NCI-H1436 treated with DMSO at 0.1 percent for 48 hours (cell line): ENCODE measurements around the gene HSPBP1.

Experiments used
- DNase-seq: peaks from one replicate; lab custom pipeline; 2025; lab: John Stamatoyannopoulos, UW

The HSPBP1 gene

DNA sequence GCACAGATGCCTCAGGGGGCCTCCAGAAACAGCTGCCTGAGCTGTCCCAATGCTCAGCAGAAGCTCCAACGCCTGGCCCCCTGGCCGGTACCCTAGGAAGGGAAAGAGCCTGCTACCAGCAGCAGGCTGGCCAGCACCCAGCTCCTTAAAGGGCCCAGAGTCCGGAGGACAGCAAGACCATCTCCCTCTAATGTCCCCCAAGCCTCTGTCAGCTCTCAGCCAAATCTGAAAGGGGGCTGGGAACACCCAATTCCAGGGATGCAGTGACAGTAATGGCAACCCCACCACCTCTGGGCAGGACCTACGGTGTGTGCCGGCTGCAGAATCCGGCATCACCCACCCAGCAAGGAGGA lies 25.3 kb downstream of the HSPBP1 start:
- no peak for DNase-seq

GRCh38 chr19:55253842-55254624 lies 25.9 kb downstream of the HSPBP1 start:
- DNase-seq, result no peak

GRCh38 chr19:55252760-55253663 lies 26.9 kb downstream of the HSPBP1 start:
- no peak for DNase-seq

GRCh38 chr19:55251341-55252081 lies 28.4 kb downstream of the HSPBP1 start:
- no peak for DNase-seq

DNA sequence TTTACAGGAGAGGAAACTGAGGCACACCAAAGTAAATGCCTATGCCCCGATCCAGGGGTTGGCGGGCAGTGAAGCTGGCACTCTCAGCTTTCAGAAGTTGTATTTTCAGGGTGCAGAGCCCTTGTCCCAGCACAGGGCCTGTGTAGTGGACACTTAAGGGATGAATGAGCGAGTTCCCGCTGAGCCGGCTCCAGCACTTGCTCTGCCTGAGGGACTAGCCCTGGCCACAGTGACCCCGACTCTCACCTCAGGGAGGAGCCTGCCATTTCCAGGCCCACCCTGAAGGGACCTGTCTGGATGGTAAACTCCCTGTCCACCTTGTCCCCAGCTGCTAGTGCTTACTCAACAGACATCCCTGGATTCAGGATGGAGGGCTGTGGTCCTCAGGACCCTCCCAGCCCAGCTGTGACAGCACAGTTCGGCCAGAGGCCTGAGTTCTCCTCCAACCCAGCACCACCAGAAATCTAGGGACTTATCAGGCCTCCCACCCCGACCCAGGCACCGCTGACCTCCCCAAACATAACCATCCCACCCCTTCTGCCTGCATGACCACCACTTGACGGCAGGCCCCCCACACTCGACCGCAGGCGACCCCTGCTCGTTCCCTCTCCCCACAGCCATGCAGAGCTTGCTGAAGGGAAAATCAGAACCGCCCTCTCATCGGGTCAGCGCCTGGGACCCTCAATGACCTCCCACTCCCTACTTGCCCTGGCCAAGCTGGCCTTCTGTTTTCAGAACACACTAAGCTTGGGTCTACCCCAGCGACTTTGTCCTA lies 29.5 kb downstream of the HSPBP1 start:
- DNase-seq, result no peak

- no peak for DNase-seq
Measured at GRCh38 chr19:55249841-55250240, 30.1 kb downstream of the HSPBP1 start.

DNA sequence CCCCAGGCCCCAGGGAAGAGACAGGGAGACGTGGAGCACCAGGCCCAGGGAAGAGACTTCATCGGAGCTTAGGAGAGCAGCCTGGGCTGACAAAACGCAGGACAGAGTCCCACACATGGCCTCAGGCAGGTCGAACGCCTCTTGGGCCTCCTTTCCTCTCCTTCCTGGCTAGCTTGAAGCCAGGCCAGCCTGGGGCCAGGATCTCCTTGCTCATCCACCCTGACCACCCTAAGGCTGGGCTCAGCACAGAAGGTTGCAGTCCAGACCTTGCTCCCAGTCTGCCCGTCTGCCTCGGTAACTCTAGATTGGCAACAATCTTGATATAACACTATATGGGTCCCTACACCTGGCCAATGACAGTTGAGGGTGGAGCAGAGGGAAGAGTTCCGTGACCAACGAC lies 31.2 kb downstream of the HSPBP1 start:
- no peak for DNase-seq

GRCh38 chr19:55248166-55248675 lies 31.7 kb downstream of the HSPBP1 start:
- DNase-seq, result no peak

DNA sequence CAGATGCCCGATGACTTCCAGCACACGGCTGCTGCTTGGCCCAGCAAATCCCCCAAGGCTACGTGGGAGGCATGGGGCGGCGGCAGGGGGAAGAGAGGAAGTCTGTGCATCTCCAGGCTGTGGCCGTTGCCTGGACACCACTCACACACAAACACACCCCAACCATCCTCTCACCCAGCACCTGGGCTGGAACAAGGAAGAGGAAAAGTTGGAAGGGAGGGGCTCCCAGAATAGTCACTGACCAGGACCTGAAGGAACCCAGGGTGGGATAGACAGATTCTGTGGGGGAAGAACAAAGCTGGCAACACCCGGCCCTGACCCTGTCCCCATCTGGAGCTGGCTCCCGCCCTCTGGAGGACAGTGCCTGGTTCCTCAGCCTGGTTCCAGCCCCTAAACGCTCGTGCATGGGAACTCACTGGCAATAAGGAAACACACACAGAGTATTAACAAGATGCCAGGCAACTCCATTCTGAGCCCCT lies 32.2 kb downstream of the HSPBP1 start:
- no peak for DNase-seq

DNA sequence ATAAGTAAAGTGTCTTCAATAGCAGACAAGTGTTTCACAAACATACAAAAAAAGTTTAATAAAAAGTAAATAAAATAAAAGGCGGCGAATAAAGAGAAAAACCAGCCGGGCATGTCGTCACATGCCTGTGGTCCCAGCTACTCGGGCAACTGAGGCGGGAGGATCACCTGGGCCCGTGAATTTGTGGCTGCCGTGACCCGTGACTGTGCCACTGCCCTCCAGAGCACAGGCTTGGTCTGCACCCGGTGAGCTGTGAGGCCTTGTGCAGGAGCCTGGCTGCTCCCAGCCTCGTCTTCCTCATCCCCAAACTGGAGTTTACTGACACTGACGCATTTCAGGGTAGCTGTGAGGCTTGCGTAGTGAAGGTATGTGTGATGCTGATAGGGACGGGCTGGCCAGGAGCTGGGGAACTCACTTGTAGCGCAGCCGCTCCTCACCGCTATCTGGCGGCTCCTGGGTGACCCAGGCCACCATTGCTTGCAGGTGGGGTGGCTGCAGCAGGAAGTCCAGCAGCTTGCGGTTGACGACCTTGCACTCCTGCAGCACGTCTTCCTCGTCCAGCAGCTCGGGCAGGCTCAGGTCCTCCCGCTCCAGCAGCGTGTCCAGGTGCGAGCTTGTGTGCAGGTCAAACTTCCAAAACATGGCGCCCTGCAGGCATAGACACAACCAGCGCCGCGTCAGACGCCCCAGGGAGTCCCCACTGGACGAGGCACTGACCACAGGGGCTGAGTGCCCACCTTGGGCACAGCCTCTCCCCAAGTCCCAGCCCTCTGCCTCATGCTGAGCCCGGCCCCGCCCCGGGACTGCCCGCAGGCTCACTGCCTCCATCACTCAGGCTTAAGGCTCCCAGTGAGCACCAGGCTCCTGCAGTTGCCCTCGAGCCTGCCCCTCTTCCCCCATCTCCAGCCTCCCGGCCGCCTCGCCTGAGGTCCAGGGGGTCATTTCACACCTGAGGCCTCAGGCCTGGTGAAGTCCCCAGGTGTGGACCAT lies 33.2 kb downstream of the HSPBP1 start:
- no peak for DNase-seq

GRCh38 chr19:55245236-55245904 lies 34.5 kb downstream of the HSPBP1 start:
- no peak for DNase-seq

GRCh38 chr19:55244004-55244680 lies 35.8 kb downstream of the HSPBP1 start:
- DNase-seq, result no peak

GRCh38 chr19:55242517-55242916 lies 37.4 kb downstream of the HSPBP1 start:
- no peak for DNase-seq

GRCh38 chr19:55241935-55242464 lies 37.9 kb downstream of the HSPBP1 start:
- no peak for DNase-seq

DNA sequence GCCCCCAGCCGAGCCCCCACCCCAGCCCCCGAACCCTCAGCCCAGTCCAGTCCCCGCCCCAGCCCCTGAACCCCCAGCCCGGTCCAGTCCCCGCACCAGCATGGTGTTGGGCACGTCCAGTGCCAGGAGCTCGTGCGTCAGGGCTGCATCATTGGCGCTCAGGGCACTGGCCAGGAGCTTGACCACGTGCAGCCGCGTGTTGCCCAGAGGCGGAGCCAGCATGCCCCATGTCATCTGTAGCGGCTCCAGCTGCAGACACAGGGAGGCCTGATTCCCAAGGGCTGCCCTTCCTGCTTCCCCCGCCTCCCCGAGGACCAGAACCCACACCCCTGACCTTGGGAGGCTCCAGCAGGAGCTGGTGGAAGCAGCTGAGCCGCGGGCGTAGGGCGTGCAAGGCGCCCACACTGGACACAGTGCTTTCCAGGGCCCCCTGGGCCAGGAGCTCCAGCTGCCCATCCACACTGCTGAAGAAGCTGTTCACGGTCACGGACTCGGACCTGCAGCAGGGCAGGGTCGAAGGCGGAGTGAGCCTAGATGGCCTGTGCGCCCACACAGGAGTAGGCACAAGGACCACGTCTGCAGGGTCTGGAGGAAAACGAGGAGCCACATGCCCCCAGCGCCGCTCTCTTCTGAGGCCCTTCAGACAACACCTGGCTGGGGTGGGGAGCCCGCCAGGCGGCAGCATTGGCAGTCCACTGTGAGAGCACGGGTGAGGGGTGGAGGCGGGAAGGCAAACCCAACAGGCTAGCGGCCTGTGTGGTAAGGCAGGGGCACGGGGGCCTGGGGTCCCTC lies 38.6 kb downstream of the HSPBP1 start:
- no peak for DNase-seq

DNA sequence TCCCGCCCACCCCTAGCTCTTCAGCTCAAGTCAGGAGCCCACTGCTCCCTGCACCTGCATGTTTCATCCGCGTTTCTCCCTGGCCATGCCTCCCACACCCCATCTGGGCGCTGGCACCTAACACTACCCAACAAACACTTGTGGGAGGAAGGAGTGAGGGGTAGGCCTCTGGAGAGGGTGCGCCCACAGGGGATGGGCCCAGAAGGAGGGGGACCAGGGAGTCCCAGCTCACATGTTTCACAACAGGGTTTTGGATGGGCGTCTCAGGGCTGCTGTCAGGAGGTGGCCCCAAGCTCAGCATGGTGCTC lies 39.2 kb downstream of the HSPBP1 start:
- DNase-seq, result no peak

- DNase-seq, result no peak
Measured at GRCh38 chr19:55239004-55239403, 40.9 kb downstream of the HSPBP1 start.

GRCh38 chr19:55238030-55238429 lies 41.9 kb downstream of the HSPBP1 start:
- no peak for DNase-seq
